CD14-positive monocyte (primary cell): Measurements from ENCODE around the gene CARD9. TPM values are rescaled to one million over a fixed set of nuclear protein-coding genes. Genes with fewer than 3 reads are reported as not detected.

ENCODE experiments used
- DNase-seq, 3 donors: peaks; one replicate each; pipeline ENCODE4 v3.0.0-alpha.2; 2011 to 2022
- H2AFZ ChIP-seq: 2 replicates; pipeline ENCODE4 v1.6.0; 2012; ENCODE audit warnings: mild to moderate bottlenecking, low read depth, low read length, inconsistent platforms; ENCODE audit not compliant: insufficient read depth, poor library complexity, severe bottlenecking
- H3K27ac ChIP-seq, 2 donors: 1 replicate in 1 of 2; 2 replicates in 1 of 2; pipeline ENCODE4 v1.5.1; 2012 to 2013; ENCODE audit warnings: low read length in 2 of 2, control low read depth in 1 of 2, inconsistent platforms in 1 of 2, low read depth in 1 of 2, mild to moderate bottlenecking in 1 of 2
- H3K27me3 ChIP-seq, 2 donors: one replicate each; pipeline versions ENCODE4 v1.6.0 to v1.6.1; 2011 to 2013; ENCODE audit warnings: low read length in 2 of 2; ENCODE audit not compliant: control insufficient read depth in 2 of 2, insufficient read depth in 2 of 2
- H3K36me3 ChIP-seq, 2 donors: replicated peaks in 1 of 2; 1 replicate in 1 of 2; 2 replicates in 1 of 2; pipeline versions ENCODE4 v1.5.1 to v1.6.1; 2012 to 2013; ENCODE audit warnings: low read length in 2 of 2, control low read depth in 1 of 2, inconsistent platforms in 1 of 2, mild to moderate bottlenecking in 1 of 2; ENCODE audit not compliant: insufficient read depth in 2 of 2, control insufficient read depth in 1 of 2
- H3K4me1 ChIP-seq, 2 donors: 1 replicate in 1 of 2; 2 replicates in 1 of 2; pipeline versions ENCODE4 v1.5.1 to v1.6.1; 2012 to 2013; ENCODE audit warnings: low read length in 2 of 2, control low read depth in 1 of 2, inconsistent platforms in 1 of 2, mild to moderate bottlenecking in 1 of 2, moderate library complexity in 1 of 2; ENCODE audit not compliant: insufficient read depth in 2 of 2, control insufficient read depth in 1 of 2
- H3K4me2 ChIP-seq: replicated peaks from 2 replicates; pipeline ENCODE3; 2012; ENCODE audit warnings: low read length, moderate library complexity, mild to moderate bottlenecking; ENCODE audit not compliant: poor library complexity, severe bottlenecking; ENCODE audit errors: extremely low read depth
- H3K4me3 ChIP-seq, 3 experiments: fragments of 200-600 bp in 1 of 3; sonication (generic) in 1 of 3; replicated peaks in 1 of 3; 1 replicate in 2 of 3; 2 replicates in 1 of 3; pipeline ENCODE4 v1.5.1; 2011 to 2013; ENCODE audit warnings: low read length in 3 of 3, mild to moderate bottlenecking in 3 of 3, control low read depth in 2 of 3, low read depth in 2 of 3, inconsistent platforms in 1 of 3, moderate library complexity in 1 of 3
- H3K79me2 ChIP-seq: 2 replicates; pipeline ENCODE4 v1.6.0; 2012; ENCODE audit warnings: mild to moderate bottlenecking, control low read depth, inconsistent platforms, low read length, moderate library complexity; ENCODE audit not compliant: insufficient read depth
- H3K9ac ChIP-seq: 2 replicates; pipeline ENCODE4 v1.6.0; 2017; ENCODE audit warnings: low read length, mild to moderate bottlenecking; ENCODE audit not compliant: insufficient read depth, poor library complexity, severe bottlenecking
- H3K9me3 ChIP-seq, 2 donors: replicated peaks in 1 of 2; 1 replicate in 1 of 2; 2 replicates in 1 of 2; pipeline versions ENCODE4 v1.5.1 to v1.6.1; 2012 to 2013; ENCODE audit warnings: low read length in 2 of 2, control low read depth in 1 of 2; ENCODE audit not compliant: control insufficient read depth in 1 of 2, insufficient read depth in 1 of 2
- H4K20me1 ChIP-seq: 2 replicates; pipeline ENCODE4 v1.6.0; 2012; ENCODE audit warnings: mild to moderate bottlenecking, low read length, control low read depth, moderate library complexity; ENCODE audit not compliant: insufficient read depth
- H3K27ac Mint-ChIP-seq, 7 donors: one replicate each; pipeline ENCODE4 v1.8.0; 2020; ENCODE audit warnings: mild to moderate bottlenecking in 7 of 7, mixed read lengths in 7 of 7, moderate library complexity in 6 of 7, inconsistent platforms in 2 of 7
- H3K27me3 Mint-ChIP-seq, 3 donors: one replicate each; pipeline ENCODE4 v1.8.0; 2021 to 2022; ENCODE audit warnings: low read depth in 3 of 3, mild to moderate bottlenecking in 3 of 3, mixed read lengths in 3 of 3, moderate library complexity in 3 of 3, inconsistent platforms in 1 of 3
- H3K36me3 Mint-ChIP-seq, 2 donors: one replicate each; pipeline ENCODE4 v1.8.0; 2020; ENCODE audit warnings: mixed read lengths in 2 of 2, inconsistent platforms in 1 of 2, mild to moderate bottlenecking in 1 of 2
- H3K4me1 Mint-ChIP-seq: one replicate; pipeline ENCODE4 v1.8.0; 2020; ENCODE audit warnings: mild to moderate bottlenecking, mixed read lengths
- H3K4me3 Mint-ChIP-seq, 2 donors: one replicate each; pipeline ENCODE4 v1.8.0; 2020; ENCODE audit warnings: mild to moderate bottlenecking in 2 of 2, mixed read lengths in 2 of 2, moderate library complexity in 1 of 2
- H3K9me3 Mint-ChIP-seq, 7 donors: one replicate each; pipeline ENCODE4 v1.8.0; 2020 to 2022; ENCODE audit warnings: mixed read lengths in 7 of 7, mild to moderate bottlenecking in 6 of 7, moderate library complexity in 6 of 7, inconsistent platforms in 2 of 7
- CTCF ChIP-seq: fragments of 200-600 bp; IDR thresholded peaks from one replicate; pipeline ENCODE4 v1.8.0; 2022; ENCODE audit warnings: antibody characterized with exemption, mild to moderate bottlenecking
- WGBS: methylation state at CpG from one replicate; pipeline ENCODE4 v1.1.5; 2013; ENCODE audit warnings: missing lambda C conversion rate; ENCODE audit not compliant: insufficient coverage; 5-methylcytosine and 5-hydroxymethylcytosine counted together
- intact Hi-C, 2 donors: fragments of 100-400 bp; cut with micrococcal nuclease; formaldehyde crosslinking; loops; one replicate each; pipeline versions ENCODE4 v1.15.0 to v1.15.1; 2023
- polyA plus RNA-seq, 3 donors: library from polyadenylated mRNA; depleted of rRNA in 1 of 3; unstranded in 2 of 3; stranded (reverse) in 1 of 3; fragments of 300-500 nt in 2 of 3; fragments of >200 nt in 1 of 3; fragmentation: Illumina TruSeq in 2 of 3; gene quantifications; 1 replicate in 2 of 3; 2 replicates in 1 of 3; pipeline ENCODE4 v1.2.3, GENCODE V29; 2012 to 2021

CARD9 gene
- polyA plus RNA-seq, 3 donors = 34.3 to 108 (median 41.4) TPM

DNA sequence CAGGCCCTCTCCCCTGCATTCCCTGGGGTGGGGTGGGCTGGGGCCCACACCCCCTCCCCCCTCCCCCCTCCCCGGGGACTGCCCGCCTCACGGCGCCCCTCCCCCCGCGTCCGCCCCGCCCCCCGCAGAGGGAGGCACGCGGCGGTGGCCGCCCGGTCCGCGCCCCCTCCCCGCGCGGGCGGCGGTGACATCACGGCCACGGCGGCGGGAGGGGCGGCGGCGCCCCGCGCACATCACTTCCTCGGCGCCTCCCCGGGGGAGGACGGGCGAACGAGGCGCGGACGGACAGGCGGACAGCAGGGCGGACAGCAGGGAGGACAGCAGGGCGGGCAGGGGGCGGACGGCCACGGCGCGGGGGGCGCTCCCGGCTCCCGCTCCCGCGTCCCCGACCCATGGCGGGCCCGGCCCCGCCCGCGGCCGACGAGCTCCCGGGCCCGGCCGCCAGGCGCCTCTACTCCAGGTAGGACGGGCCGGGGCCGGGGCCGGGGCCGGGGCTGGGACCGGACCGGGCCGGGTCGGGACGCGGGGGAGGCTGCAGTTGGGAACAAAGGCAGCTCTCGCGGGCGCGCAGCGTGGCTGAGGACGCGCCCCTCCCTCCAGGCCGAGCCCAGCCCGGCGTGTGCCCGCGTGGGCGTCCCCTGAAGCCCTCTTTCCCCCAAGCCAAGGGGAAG, 46.0 kb downstream of the CARD9 start, which contains the start of gene GPSM1:
GPSM1 (plus strand) TSS at position 236 of the 671 bp plus-strand sequence; CDS start at position 393, 157 bp downstream.
- Histone ChIP-seq H3K36me3 (no peaks in the 10 kb centered on the region), H3K9me3 (no peaks in the 10 kb centered on the region), H2AFZ (peak within 1 kb of the TSS; percentile 35), H3K27ac (no peak within 1 kb of the TSS), H3K4me1 (peaks cover 22 to 25% of the 10 kb centered on the region in 2 donors), H3K4me3 (peak within 1 kb of the TSS; percentile 5 to 60 (median 17)), H3K79me2 (no peaks in the 10 kb centered on the region), H4K20me1 (no peaks in the 10 kb centered on the region), H3K27me3 (peaks cover 0 to 28% of the 10 kb centered on the region in 2 donors), H3K4me2 (peak within 1 kb of the TSS; percentile 69), H3K9ac (peak within 1 kb of the TSS; percentile 51)
- Mint-ChIP-seq H3K4me1 (peaks cover 13% of the 10 kb centered on the region), H3K27ac (peak within 1 kb of the TSS in 1 of 7 donors; percentile 35), H3K4me3 (peak within 1 kb of the TSS; percentile 60 to 73), H3K27me3 (peaks cover 15 to 35% (median 27%) of the 10 kb centered on the region in 3 donors), H3K36me3 (no peaks in the 10 kb centered on the region), H3K9me3 (no peaks in the 10 kb centered on the region)
- no peak for TF ChIP-seq CTCF
- DNase-seq = peak; percentile 31 to 51 (median 44)
- under 1% methylated on average over 64 of the region's 88 CpGs for WGBS
- intact Hi-C loops = no loop called here

- intact Hi-C loops = no loop called here
- no peaks in the 10 kb centered on the region for H4K20me1 ChIP-seq
- 4% methylated on average over 12 of the region's 17 CpGs for WGBS
- Mint-ChIP-seq H3K27ac (peak overlapping the region in 1 of 7 donors; percentile 35), H3K27me3 (peaks cover 15 to 35% (median 27%) of the 10 kb centered on the region in 3 donors), H3K36me3 (no peaks in the 10 kb centered on the region), H3K4me3 (peak overlapping the region; percentile 60 to 73), H3K4me1 (peaks cover 17% of the 10 kb centered on the region), H3K9me3 (peaks cover 0 to 2% (median 0%) of the 10 kb centered on the region in 7 donors)
- H3K4me2 ChIP-seq = peak overlapping the region; percentile 69
- H3K9me3 ChIP-seq = no peaks in the 10 kb centered on the region
- DNase-seq = no peak
- H3K36me3 ChIP-seq = no peaks in the 10 kb centered on the region
- peaks cover 0 to 28% of the 10 kb centered on the region in 2 donors for H3K27me3 ChIP-seq
- H3K4me1 ChIP-seq = peaks cover 22 to 25% of the 10 kb centered on the region in 2 donors
- no peak for TF ChIP-seq CTCF
- H3K27ac ChIP-seq = no peak overlapping the region
- H2AFZ ChIP-seq = peak overlapping the region; percentile 35
- H3K79me2 ChIP-seq = no peaks in the 10 kb centered on the region
- H3K9ac ChIP-seq = peak overlapping the region; percentile 4
- peak overlapping the region in 2 of 3 experiments; percentile 17 to 49 for H3K4me3 ChIP-seq
Measured at GRCh38 chr9:136326761-136327303, 46.6 kb downstream of the CARD9 start.
